IMR-90 (cell line): ENCODE results near the gene SLC38A5.

Experiments used
- MAZ ChIP-seq: IDR thresholded peaks from 2 replicates; pipeline ENCODE4 v1.6.1; 2012; ENCODE audit warnings: low read depth, mild to moderate bottlenecking, low read length, improper control_type of control experiment, moderate library complexity, borderline replicate concordance
- POLR2A ChIP-seq: IDR thresholded peaks from 2 replicates; pipeline ENCODE4 v1.6.1; 2012; ENCODE audit warnings: mild to moderate bottlenecking, low read depth, low read length

GRCh38 chrX:48468693-48469691, 1.1 kb downstream of the SLC38A5 start:
- no peak for TF ChIP-seq POLR2A
- no peak for TF ChIP-seq MAZ
